ENCODE measurements around the gene TLK1. TPM values are rescaled to one million over a fixed set of nuclear protein-coding genes. Genes with fewer than 3 reads are reported as not detected.

The TLK1 gene
- total and polyA plus RNA-seq, 2 donors (not counting 3 experiments of a cell fraction or from before 2014, with no cell fraction given), result 5.8 to 62.7 TPM

DNA sequence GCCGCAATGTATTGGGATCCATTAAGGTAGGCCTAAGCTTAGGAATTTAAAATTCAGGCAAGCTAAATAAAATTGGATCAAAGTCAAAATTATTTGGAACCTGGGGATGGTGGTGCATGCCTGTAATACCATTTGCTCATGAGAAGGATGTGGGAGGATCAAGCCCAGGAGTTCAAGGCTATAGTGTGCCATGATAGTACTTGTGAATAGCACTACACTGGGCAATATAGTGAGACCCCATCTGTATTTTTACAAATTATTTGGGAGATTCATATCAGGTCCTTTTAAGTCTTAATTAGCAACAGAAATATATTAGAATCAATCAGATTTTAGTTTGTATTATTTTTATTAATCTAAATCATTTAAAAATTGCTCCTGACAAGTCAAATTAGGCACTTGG is 39.8 kb upstream of the TLK1 start:
- TF ChIP-seq EZH2 (IDR thresholded peaks at IDR 0.05; ENCODE audit: borderline replicate concordance, low read depth, low read length, severe bottlenecking) (no peak), JUN (IDR thresholded peaks at IDR 0.05; ENCODE audit: borderline replicate concordance, insufficient read depth, insufficient read length, low read depth) (no peak), POLR2AphosphoS5 (IDR thresholded peaks at IDR 0.05; ENCODE audit: insufficient read depth, low read depth, low read length) (no peak), CTCF (IDR thresholded peaks at IDR 0.05; ENCODE audit: extremely low read depth in 1 of 2, insufficient read depth in 1 of 2, low read depth in 1 of 2, low read length in 2 of 2) (no peak), POLR2A (IDR thresholded peaks at IDR 0.05; ENCODE audit: low read depth, low read length) (no peak), MYC (IDR thresholded peaks at IDR 0.05; ENCODE audit: low read depth, low read length) (no peak), GATA2 (IDR thresholded peaks at IDR 0.05; ENCODE audit: insufficient read depth, insufficient read length, low read depth, low read length) (no peak), FOS (IDR thresholded peaks at IDR 0.05; ENCODE audit: borderline replicate concordance, insufficient read depth, low read length) (no peak)
- TF ChIP-seq, protein P1, sequence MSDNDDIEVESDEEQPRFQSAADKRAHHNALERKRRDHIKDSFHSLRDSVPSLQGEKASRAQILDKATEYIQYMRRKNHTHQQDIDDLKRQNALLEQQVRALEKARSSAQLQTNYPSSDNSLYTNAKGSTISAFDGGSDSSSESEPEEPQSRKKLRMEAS (IDR thresholded peaks at IDR 0.05; ENCODE audit: insufficient read depth, insufficient read length), result no peak
- BruUV-seq (replicated peaks), result no TSS peak
- no peaks in the 10 kb centered on the region for H3K9me3 ChIP-seq (replicated peaks; ENCODE audit: control insufficient read depth, insufficient read depth, low read length)
- H3K9me1 ChIP-seq (replicated peaks; ENCODE audit: control insufficient read depth, extremely low read depth, insufficient read depth, low read length), result no peaks in the 10 kb centered on the region
- H3K27ac ChIP-seq (ENCODE audit: insufficient read depth, low read depth, low read length), result no peak overlapping the region
- no peak overlapping the region for H2AFZ ChIP-seq (ENCODE audit: low read depth, low read length)
- ChIA-PET POLR2A (no interaction called here), CTCF (no interaction called here)
- no peak for FAIRE-seq
- H3K4me1 ChIP-seq (ENCODE audit: control insufficient read depth, extremely low read depth, insufficient read depth, low read length), result no peaks in the 10 kb centered on the region
- dilution Hi-C loops (cut with MboI; ENCODE audit: extremely low pct_ligation_motif_present, low sequenced_read_pairs) (no loop called here), intact Hi-C loops (cut with micrococcal nuclease) (no loop called here)
- DNase-seq (ENCODE audit: low read depth, low spot score), result no peak
- no peak overlapping the region for H3K4me2 ChIP-seq (ENCODE audit: insufficient read depth, low read length)
- H3K9ac ChIP-seq (replicated peaks; ENCODE audit: extremely low read depth, insufficient read depth, low read length), result no peak overlapping the region
- H3K27me3 ChIP-seq (ENCODE audit: control insufficient read depth in 2 of 2, insufficient read depth in 2 of 2, low read length in 2 of 2), result no peaks in the 10 kb centered on the region
- no peaks in the 10 kb centered on the region for H3K36me3 ChIP-seq (ENCODE audit: control insufficient read depth in 2 of 2, extremely low read depth in 1 of 2, insufficient read depth in 2 of 2, low read length in 2 of 2)
- H4K20me1 ChIP-seq (replicated peaks; ENCODE audit: control insufficient read depth, extremely low read depth, insufficient read depth, low read length), result no peaks in the 10 kb centered on the region
- no peak overlapping the region for H3K4me3 ChIP-seq (replicated peaks in 1 of 3; ENCODE audit: insufficient read depth in 1 of 3, low read depth in 1 of 3, low read length in 3 of 3)
- H3K79me2 ChIP-seq (ENCODE audit: control insufficient read depth, insufficient read depth, low read length), result no peaks in the 10 kb centered on the region

Measured in endothelial cell of umbilical vein (primary cell).